Mesenchymal stem cell (in vitro differentiated cells and primary cell): Measurements from ENCODE around the gene CEP350.

Experiments used
- DNase-seq: peaks from one replicate; pipeline ENCODE4 v3.0.0-alpha.2; 2013
- H2AFZ ChIP-seq: one replicate; pipeline ENCODE4 v1.6.1; 2013; ENCODE audit warnings: low read depth, mild to moderate bottlenecking, control low read depth, inconsistent platforms, low read length, moderate library complexity
- H2AK5ac ChIP-seq: 2 replicates; pipeline ENCODE4 v1.6.1; 2013; ENCODE audit warnings: low read length, moderate library complexity, mild to moderate bottlenecking, inconsistent platforms; ENCODE audit not compliant: severe bottlenecking
- H2BK120ac ChIP-seq: one replicate; pipeline ENCODE4 v1.6.1; 2013; ENCODE audit warnings: low read depth, mild to moderate bottlenecking, inconsistent platforms, low read length, moderate library complexity
- H2BK12ac ChIP-seq, 2 experiments: one replicate each; pipeline ENCODE4 v1.6.1; 2013; ENCODE audit warnings: inconsistent platforms in 2 of 2, low read length in 2 of 2, mild to moderate bottlenecking in 2 of 2, moderate library complexity in 2 of 2, control low read depth in 1 of 2
- H2BK15ac ChIP-seq: one replicate; pipeline ENCODE4 v1.6.1; 2013; ENCODE audit warnings: mild to moderate bottlenecking, low read depth, inconsistent platforms; ENCODE audit not compliant: poor library complexity, severe bottlenecking
- H2BK5ac ChIP-seq: 2 replicates; pipeline ENCODE4 v1.6.1; 2013; ENCODE audit warnings: low read depth, mild to moderate bottlenecking, low read length, control low read depth, inconsistent platforms; ENCODE audit not compliant: poor library complexity, severe bottlenecking
- H3K14ac ChIP-seq, 2 experiments: one replicate each; pipeline ENCODE4 v1.6.1; 2013; ENCODE audit warnings: inconsistent platforms in 2 of 2, low read length in 2 of 2, control low read depth in 1 of 2, mild to moderate bottlenecking in 1 of 2, moderate library complexity in 1 of 2
- H3K18ac ChIP-seq, 2 experiments: one replicate each; pipeline ENCODE4 v1.6.1; 2013; ENCODE audit warnings: inconsistent platforms in 2 of 2, low read length in 2 of 2, control low read depth in 1 of 2, low read depth in 1 of 2, mild to moderate bottlenecking in 1 of 2
- H3K23ac ChIP-seq, 2 experiments: one replicate each; pipeline ENCODE4 v1.6.1; 2013; ENCODE audit warnings: inconsistent platforms in 2 of 2, low read length in 2 of 2, mild to moderate bottlenecking in 2 of 2, moderate library complexity in 2 of 2, control low read depth in 1 of 2
- H3K27ac ChIP-seq: 2 replicates; pipeline ENCODE4 v1.5.1; 2013; ENCODE audit warnings: mild to moderate bottlenecking, moderate library complexity, low read length, control low read depth, inconsistent platforms; ENCODE audit not compliant: poor library complexity, severe bottlenecking
- H3K27me3 ChIP-seq, 2 experiments: 2 replicates each; pipeline versions ENCODE4 v1.6.1 to v1.7.0; 2013; ENCODE audit warnings: low read length in 2 of 2, mild to moderate bottlenecking in 2 of 2, moderate library complexity in 2 of 2, control low read depth in 1 of 2, inconsistent platforms in 1 of 2; ENCODE audit not compliant: control insufficient read depth in 1 of 2, insufficient read depth in 1 of 2
- H3K36me3 ChIP-seq, 2 experiments: 2 replicates each; pipeline versions ENCODE4 v1.6.1 to v1.7.0; 2013; ENCODE audit warnings: low read length in 2 of 2, control low read depth in 1 of 2, inconsistent platforms in 1 of 2, low read depth in 1 of 2, mild to moderate bottlenecking in 1 of 2; ENCODE audit not compliant: insufficient read depth in 2 of 2, control insufficient read depth in 1 of 2
- H3K4ac ChIP-seq, 2 experiments: one replicate each; pipeline ENCODE4 v1.6.1; 2013; ENCODE audit warnings: inconsistent platforms in 2 of 2, low read length in 2 of 2, mild to moderate bottlenecking in 2 of 2, moderate library complexity in 2 of 2, control low read depth in 1 of 2, low read depth in 1 of 2
- H3K4me1 ChIP-seq: 2 replicates; pipeline ENCODE4 v1.6.1; 2013; ENCODE audit warnings: low read depth, low read length, control low read depth; ENCODE audit not compliant: control insufficient read depth, insufficient read depth
- H3K4me2 ChIP-seq: 2 replicates; pipeline ENCODE4 v1.6.1; 2013; ENCODE audit warnings: low read length, mild to moderate bottlenecking, inconsistent platforms; ENCODE audit not compliant: poor library complexity, severe bottlenecking
- H3K4me3 ChIP-seq, 2 experiments: 2 replicates each; pipeline versions ENCODE4 v1.5.1 to v1.7.0; 2013; ENCODE audit warnings: low read length in 2 of 2, mild to moderate bottlenecking in 2 of 2, control low read depth in 1 of 2, low read depth in 1 of 2; ENCODE audit not compliant: insufficient read depth in 1 of 2
- H3K79me1 ChIP-seq: replicated peaks from 2 replicates; pipeline ENCODE4 v1.6.1; 2013; ENCODE audit warnings: mild to moderate bottlenecking, control low read depth, low read length, inconsistent platforms; ENCODE audit not compliant: poor library complexity, severe bottlenecking
- H3K9ac ChIP-seq: 2 replicates; pipeline ENCODE4 v1.7.0; 2013; ENCODE audit warnings: mild to moderate bottlenecking, low read length, moderate library complexity
- H3K9me3 ChIP-seq: 2 replicates; pipeline ENCODE4 v1.7.0; 2013; ENCODE audit warnings: mild to moderate bottlenecking, low read length; ENCODE audit not compliant: control insufficient read depth
- H4K8ac ChIP-seq: one replicate; pipeline ENCODE4 v1.6.1; 2013; ENCODE audit warnings: inconsistent platforms, mild to moderate bottlenecking, low read length, moderate library complexity
- H4K91ac ChIP-seq: one replicate; pipeline ENCODE4 v1.6.1; 2013; ENCODE audit warnings: mild to moderate bottlenecking, low read length, inconsistent platforms
- WGBS: methylation state at CpG from one replicate; pipeline ENCODE4 v1.1.7; 2013; ENCODE audit warnings: mixed read lengths; 5-methylcytosine and 5-hydroxymethylcytosine counted together

CEP350 gene

DNA sequence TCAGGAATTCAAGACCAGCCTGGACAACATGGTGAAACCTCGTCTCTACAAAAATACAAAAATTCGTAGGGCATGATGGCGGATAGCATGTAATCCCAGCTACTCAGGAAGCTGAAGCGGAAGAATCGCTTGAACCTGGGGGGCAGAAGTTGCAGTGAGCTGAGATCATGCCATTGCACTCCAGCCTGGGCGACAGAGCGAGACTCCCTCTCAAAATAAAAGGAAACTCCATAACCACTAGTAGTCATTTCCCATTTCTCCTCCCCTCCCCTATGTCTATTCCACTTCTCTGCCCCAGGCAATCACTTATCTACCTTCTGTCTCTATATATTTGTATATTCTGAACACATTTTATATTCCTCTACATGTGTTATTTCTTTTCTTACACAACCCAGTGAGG, 4.0 kb upstream of the CEP350 start:
- Histone ChIP-seq H3K23ac (no peak overlapping the region), H2AK5ac (no peak overlapping the region), H4K91ac (no peak overlapping the region), H2BK12ac (no peak overlapping the region), H3K14ac (no peak overlapping the region), H2BK120ac (no peak overlapping the region), H3K4me2 (no peak overlapping the region), H3K79me1 (no peaks in the 10 kb centered on the region), H2BK5ac (no peak overlapping the region), H3K36me3 (no peaks in the 10 kb centered on the region), H3K4me1 (no peaks in the 10 kb centered on the region), H3K27me3 (no peaks in the 10 kb centered on the region), H2AFZ (no peak overlapping the region), H3K4me3 (no peak overlapping the region), H3K18ac (no peak overlapping the region), H3K9ac (no peak overlapping the region), H3K9me3 (no peaks in the 10 kb centered on the region), H2BK15ac (no peak overlapping the region), H4K8ac (no peak overlapping the region), H3K4ac (no peak overlapping the region), H3K27ac (no peak overlapping the region)
- no peak for DNase-seq
- 90% methylated on average over 7 of the region's 7 CpGs for WGBS

- H3K14ac ChIP-seq: no peak overlapping the region
- H3K27ac ChIP-seq: no peak overlapping the region
- H2BK120ac ChIP-seq: no peak overlapping the region
- WGBS: 96% methylated on average over 6 of the region's 10 CpGs
- H2BK5ac ChIP-seq: no peak overlapping the region
- H2BK15ac ChIP-seq: no peak overlapping the region
- no peak overlapping the region for H3K4me3 ChIP-seq
- H3K9ac ChIP-seq: no peak overlapping the region
- no peaks in the 10 kb centered on the region for H3K36me3 ChIP-seq
- H4K8ac ChIP-seq: no peak overlapping the region
- no peak overlapping the region for H2AK5ac ChIP-seq
- no peaks in the 10 kb centered on the region for H3K9me3 ChIP-seq
- no peak overlapping the region for H2AFZ ChIP-seq
- no peak overlapping the region for H4K91ac ChIP-seq
- no peak for DNase-seq
- no peaks in the 10 kb centered on the region for H3K4me1 ChIP-seq
- no peak overlapping the region for H3K18ac ChIP-seq
- no peaks in the 10 kb centered on the region for H3K27me3 ChIP-seq
- H3K4ac ChIP-seq: no peak overlapping the region
- no peak overlapping the region for H3K4me2 ChIP-seq
- no peak overlapping the region for H3K23ac ChIP-seq
- H3K79me1 ChIP-seq: no peaks in the 10 kb centered on the region
- no peak overlapping the region for H2BK12ac ChIP-seq
Measured at GRCh38 chr1:179951383-179952144, 3.0 kb upstream of the CEP350 start.

DNA sequence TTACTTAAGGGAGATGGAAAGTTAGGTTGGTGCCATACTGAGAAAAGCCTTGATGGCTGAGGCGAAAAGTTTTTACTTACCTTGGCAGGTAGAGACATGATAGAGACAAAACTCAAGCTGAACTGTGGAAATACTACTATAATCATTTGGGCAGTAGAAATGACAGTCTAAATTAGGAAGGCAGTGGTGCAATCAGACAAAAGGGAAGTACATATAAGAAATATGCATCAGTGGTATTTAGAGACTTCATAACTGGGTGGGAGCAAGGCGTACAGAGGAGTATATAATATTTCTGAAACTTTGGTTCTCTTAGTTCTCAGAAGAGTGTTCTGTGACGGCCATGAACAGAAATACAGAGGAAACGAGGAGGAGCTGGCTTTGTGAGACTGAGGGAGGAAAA, 2.4 kb upstream of the CEP350 start:
- 93% methylated on average over 4 of the region's 4 CpGs for WGBS

DNA sequence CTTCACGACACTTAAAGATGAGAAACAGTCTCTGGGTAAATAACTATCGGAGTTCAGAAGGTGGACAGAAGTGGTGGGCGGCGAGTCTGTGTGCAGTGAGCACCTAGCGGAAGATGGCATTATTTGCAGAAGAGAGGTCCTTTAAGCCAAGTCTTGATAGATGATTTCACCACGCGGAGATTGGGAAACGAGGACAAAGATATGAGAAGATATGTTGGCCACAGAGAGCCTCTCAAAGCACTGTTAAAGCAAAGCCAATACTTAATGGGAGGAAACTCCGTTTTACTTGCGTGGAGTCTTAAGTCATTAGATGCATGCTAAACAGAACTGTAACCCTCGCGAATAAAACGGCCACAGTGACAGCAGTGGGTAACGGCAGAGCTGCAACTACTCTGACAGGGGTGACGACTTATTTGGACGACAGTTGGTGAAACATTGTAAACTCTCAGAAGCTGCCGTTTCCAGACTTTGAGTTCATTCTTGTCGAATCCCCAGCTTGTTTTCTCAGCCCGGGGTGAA, 577 bp upstream of the CEP350 start:
- Histone ChIP-seq H3K18ac (peak overlapping the region in 1 of 2 experiments; percentile 84), H3K23ac (no peak overlapping the region), H3K79me1 (peaks cover 1% of the 10 kb centered on the region), H3K4me2 (peak overlapping the region; percentile 68), H3K27me3 (no peaks in the 10 kb centered on the region), H3K9me3 (no peaks in the 10 kb centered on the region), H2BK12ac (no peak overlapping the region), H2AK5ac (no peak overlapping the region), H2BK120ac (peak overlapping the region; percentile 15), H3K9ac (peak overlapping the region; percentile 96), H3K14ac (no peak overlapping the region), H3K4ac (no peak overlapping the region), H2AFZ (peak overlapping the region; percentile 30), H4K8ac (peak overlapping the region; percentile 91), H2BK5ac (no peak overlapping the region), H3K27ac (peak overlapping the region; percentile 59), H3K36me3 (no peaks in the 10 kb centered on the region), H2BK15ac (no peak overlapping the region), H4K91ac (no peak overlapping the region), H3K4me1 (no peaks in the 10 kb centered on the region), H3K4me3 (peak overlapping the region; percentile 52 to 84)
- no peak for DNase-seq
- 17% methylated on average over 19 of the region's 19 CpGs for WGBS

More for the DNA sequence above, 2.4 kb upstream of the CEP350 start:
- Histone ChIP-seq H3K23ac (no peak overlapping the region), H2BK15ac (no peak overlapping the region), H2BK12ac (no peak overlapping the region), H3K9me3 (no peaks in the 10 kb centered on the region), H3K36me3 (no peaks in the 10 kb centered on the region), H2AFZ (no peak overlapping the region), H2BK5ac (no peak overlapping the region), H2BK120ac (no peak overlapping the region), H3K9ac (no peak overlapping the region), H3K4me1 (no peaks in the 10 kb centered on the region), H4K8ac (no peak overlapping the region), H3K18ac (no peak overlapping the region), H3K4ac (no peak overlapping the region), H3K4me2 (no peak overlapping the region), H3K79me1 (no peaks in the 10 kb centered on the region), H3K4me3 (no peak overlapping the region), H2AK5ac (no peak overlapping the region), H3K14ac (no peak overlapping the region), H4K91ac (no peak overlapping the region), H3K27me3 (no peaks in the 10 kb centered on the region), H3K27ac (no peak overlapping the region)
- DNase-seq: no peak
